WI38 (cell line): Measurements from ENCODE around the gene NAT9.
A peak's percentile ranks its signal among the peaks of the same experiment; 100 is the strongest.

Experiments used
- H3K4me3 ChIP-seq: 2 replicates; pipeline ENCODE4 v1.5.1; 2011; ENCODE audit warnings: low read depth, mild to moderate bottlenecking, control low read depth, low read length
- TF ChIP-seq, protein P1 (sequence below): IDR thresholded peaks from 2 replicates; pipeline ENCODE4 v1.5.1; 2012; ENCODE audit warnings: low read depth, mild to moderate bottlenecking, control low read depth, low read length

Gene NAT9

DNA sequence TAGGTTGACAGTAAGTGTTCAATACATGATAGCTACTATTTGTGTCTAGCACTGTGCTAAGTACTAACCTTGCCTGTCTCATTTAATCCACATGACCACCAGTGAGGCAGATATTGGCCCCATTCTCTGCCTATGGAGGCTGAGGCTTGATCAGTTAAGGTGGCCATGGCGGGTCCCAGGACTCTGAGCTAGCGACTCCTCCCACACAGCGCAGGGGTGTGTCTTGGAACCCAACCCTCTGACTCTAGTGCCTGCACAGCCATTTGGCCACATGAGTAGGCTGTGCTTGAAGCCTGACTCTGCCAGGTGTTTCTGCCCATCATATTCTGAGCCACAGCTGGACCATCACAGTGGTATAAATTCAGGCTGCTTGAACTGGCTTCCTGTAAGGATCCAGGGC is 21.3 kb downstream of the NAT9 start:
- H3K4me3 ChIP-seq: no peak overlapping the region

DNA sequence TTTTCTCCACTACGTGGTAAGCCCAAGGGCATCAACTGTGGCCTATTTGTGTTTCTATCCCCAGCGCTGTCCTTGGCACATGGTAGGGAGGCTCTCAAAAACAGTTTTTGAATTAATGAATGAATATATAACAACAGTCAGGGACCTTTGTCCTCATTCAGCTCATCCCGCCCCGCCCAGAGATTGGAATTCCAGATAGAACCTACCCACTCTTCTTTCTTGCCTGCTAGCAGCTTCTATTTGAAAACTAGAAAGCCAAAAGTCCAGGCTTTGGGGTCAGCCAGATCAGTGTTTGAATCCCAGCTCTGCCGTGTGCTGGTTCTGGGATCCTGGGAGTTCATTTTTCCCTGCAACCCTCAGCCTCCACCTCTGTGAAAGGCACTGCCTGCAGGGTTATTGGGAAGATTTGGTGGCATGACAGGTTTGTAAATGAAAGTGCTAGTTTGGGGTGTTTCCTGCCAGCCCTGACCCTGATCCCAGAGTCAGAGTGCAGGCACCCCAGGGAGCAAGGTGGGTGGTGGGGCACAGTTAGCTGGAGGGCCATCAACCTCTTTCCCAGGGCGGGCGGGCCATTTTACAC is 23.2 kb downstream of the NAT9 start:
- H3K4me3 ChIP-seq: no peak overlapping the region
- TF ChIP-seq, protein P1, sequence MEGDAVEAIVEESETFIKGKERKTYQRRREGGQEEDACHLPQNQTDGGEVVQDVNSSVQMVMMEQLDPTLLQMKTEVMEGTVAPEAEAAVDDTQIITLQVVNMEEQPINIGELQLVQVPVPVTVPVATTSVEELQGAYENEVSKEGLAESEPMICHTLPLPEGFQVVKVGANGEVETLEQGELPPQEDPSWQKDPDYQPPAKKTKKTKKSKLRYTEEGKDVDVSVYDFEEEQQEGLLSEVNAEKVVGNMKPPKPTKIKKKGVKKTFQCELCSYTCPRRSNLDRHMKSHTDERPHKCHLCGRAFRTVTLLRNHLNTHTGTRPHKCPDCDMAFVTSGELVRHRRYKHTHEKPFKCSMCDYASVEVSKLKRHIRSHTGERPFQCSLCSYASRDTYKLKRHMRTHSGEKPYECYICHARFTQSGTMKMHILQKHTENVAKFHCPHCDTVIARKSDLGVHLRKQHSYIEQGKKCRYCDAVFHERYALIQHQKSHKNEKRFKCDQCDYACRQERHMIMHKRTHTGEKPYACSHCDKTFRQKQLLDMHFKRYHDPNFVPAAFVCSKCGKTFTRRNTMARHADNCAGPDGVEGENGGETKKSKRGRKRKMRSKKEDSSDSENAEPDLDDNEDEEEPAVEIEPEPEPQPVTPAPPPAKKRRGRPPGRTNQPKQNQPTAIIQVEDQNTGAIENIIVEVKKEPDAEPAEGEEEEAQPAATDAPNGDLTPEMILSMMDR: no peak

More for the DNA sequence above, 21.3 kb downstream of the NAT9 start:
- TF ChIP-seq, protein P1: no peak

DNA sequence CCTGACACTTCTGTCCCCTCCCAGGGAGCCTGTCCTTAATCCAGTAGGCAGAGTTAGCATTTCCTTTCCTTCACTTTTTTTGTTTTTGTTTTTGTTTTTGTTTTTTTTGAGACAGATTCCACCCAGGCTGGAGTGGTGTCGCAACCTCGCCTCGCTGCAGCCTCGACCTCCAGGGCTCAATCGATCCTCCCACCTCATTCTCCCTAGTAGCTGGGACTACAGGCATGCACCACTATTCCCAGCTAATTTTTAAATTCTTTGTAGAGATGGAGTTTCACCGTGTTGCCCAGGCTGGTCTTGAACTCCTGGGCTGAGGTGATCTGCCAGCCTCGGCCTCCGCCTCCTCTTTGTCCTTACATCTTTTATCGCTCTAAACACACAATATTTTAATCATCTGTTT is 23.7 kb downstream of the NAT9 start:
- H3K4me3 ChIP-seq: no peak overlapping the region
- TF ChIP-seq, protein P1: no peak

GRCh38 chr17:74750327-74751069 is 25.6 kb downstream of the NAT9 start:
- peak overlapping the region; percentile 82 for H3K4me3 ChIP-seq
- TF ChIP-seq, protein P1: no peak

- peak overlapping the region; percentile 82 for H3K4me3 ChIP-seq
- TF ChIP-seq, protein P1: no peak
Measured at GRCh38 chr17:74750039-74750326, 26.2 kb downstream of the NAT9 start.

DNA sequence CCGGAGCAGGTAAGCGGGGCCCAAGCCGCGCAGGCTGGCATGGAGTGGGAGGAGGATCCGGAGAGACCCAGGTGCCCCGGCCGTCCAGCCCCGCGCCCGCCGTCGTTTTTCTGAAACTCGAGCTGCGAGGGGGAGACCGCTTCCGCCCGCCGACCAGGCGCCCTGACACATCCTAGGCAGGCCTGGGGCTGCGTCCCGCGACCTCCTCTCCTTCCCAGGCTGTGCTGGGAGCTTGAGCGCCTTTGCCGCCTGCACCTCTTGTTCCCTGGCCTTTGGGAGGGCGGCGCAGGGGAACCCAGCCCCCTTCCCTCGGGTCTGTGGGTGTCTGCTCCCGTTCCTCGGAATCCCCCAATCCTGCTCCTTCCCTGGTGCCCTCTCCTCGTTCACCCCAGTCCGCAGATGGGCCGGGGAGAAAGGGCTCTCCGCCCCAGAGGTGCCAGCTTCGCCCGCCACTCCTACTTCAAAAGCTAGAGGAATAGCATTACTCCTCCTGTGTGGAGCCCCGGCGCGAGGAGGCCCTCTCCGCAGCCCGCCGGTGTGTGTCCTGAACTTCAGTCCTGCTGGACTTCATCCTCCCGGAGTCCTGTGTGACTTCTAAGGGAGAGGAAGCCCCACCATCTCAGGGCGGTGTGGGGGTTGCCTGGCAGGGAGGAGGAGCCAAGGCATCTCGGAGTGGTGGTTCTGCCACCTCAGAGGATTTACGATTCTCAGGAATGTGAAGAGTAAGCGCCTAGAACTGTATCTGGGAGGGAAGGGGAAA is 26.7 kb downstream of the NAT9 start:
- TF ChIP-seq, protein P1: no peak
- H3K4me3 ChIP-seq: peak overlapping the region; percentile 82
